BJ (cell line): ENCODE data around the gene MED17. TPM values are rescaled to one million over a fixed set of nuclear protein-coding genes. Genes with fewer than 3 reads are reported as not detected.

Experiments
- CTCF ChIA-PET: fragments of 350-600 bp; formaldehyde crosslinking; extraction: SDS; loops from one replicate; lab custom pipeline; 2021; ENCODE audit warnings: antibody characterized with exemption, inconsistent platforms; lab: Yijun Ruan, JAX
- POLR2A ChIA-PET: fragments of 300-600 bp; sonication (Branson Sonifier 250); formaldehyde crosslinking; extraction: SDS; loops from one replicate; lab custom pipeline; 2021; ENCODE audit warnings: antibody characterized with exemption; lab: Charles Lee
- DNase-seq: peaks from one replicate; pipeline ENCODE4 v3.0.0-alpha.2; 2011; ENCODE audit warnings: low read depth
- H3K27me3 ChIP-seq: 2 replicates; pipeline ENCODE4 v1.6.0; 2011; ENCODE audit warnings: low read length; ENCODE audit not compliant: control insufficient read depth, insufficient read depth
- H3K36me3 ChIP-seq: 2 replicates; pipeline ENCODE4 v1.5.1; 2011; ENCODE audit warnings: low read length; ENCODE audit not compliant: control insufficient read depth, insufficient read depth
- H3K4me3 ChIP-seq: 2 replicates; pipeline ENCODE4 v1.5.1; 2011; ENCODE audit warnings: low read depth, mild to moderate bottlenecking, control low read depth, low read length
- CTCF ChIP-seq: IDR thresholded peaks from 2 replicates; pipeline ENCODE4 v1.5.1; 2011; ENCODE audit warnings: low read depth, mild to moderate bottlenecking, control low read depth, inconsistent platforms, low read length, moderate library complexity; ENCODE audit not compliant: insufficient read depth
- polyA plus RNA-seq: library from polyadenylated mRNA; depleted of rRNA; stranded (reverse); fragments of >200 nt; gene quantifications from 2 replicates; pipeline ENCODE4 v1.2.3, GENCODE V29; 2011

The MED17 gene
- polyA plus RNA-seq, 1 experiment = 10.4 TPM

GRCh38 chr11:93819966-93820695 is 36.0 kb downstream of the MED17 start:
- TF ChIP-seq CTCF = no peak
- CTCF ChIA-PET = interaction anchor here (1.0 to 1.2 kb wide), 2 partner anchors 9 to 19 kb away, joined by 3 to 4 read pairs; no protein-coding TSS in a partner anchor
- H3K4me3 ChIP-seq = no peak overlapping the region
- POLR2A ChIA-PET = interaction anchor here (1.2 kb wide), 1 partner anchor 26 kb away, joined by 9 read pairs; no protein-coding TSS in a partner anchor
- no peak for DNase-seq
- no peaks in the 10 kb centered on the region for H3K27me3 ChIP-seq
- H3K36me3 ChIP-seq = peaks cover 2% of the 10 kb centered on the region

GRCh38 chr11:93820847-93821246 is 36.8 kb downstream of the MED17 start:
- CTCF ChIA-PET = no interaction called here
- DNase-seq = no peak
- H3K27me3 ChIP-seq = no peaks in the 10 kb centered on the region
- POLR2A ChIA-PET = no interaction called here
- H3K36me3 ChIP-seq = no peaks in the 10 kb centered on the region; the same call in none of the 2 replicates
- H3K4me3 ChIP-seq = no peak overlapping the region
- no peak for TF ChIP-seq CTCF

- Histone ChIP-seq H3K27me3 (no peaks in the 10 kb centered on the region), H3K36me3 (no peaks in the 10 kb centered on the region; the same call in 1 of the 2 replicates), H3K4me3 (no peak overlapping the region)
- TF ChIP-seq CTCF = no peak
- ChIA-PET CTCF (no interaction called here), POLR2A (no interaction called here)
- DNase-seq = no peak
Measured at GRCh38 chr11:93821617-93822016, 37.5 kb downstream of the MED17 start.

- ChIA-PET POLR2A (no interaction called here), CTCF (no interaction called here)
- no peak for TF ChIP-seq CTCF
- Histone ChIP-seq H3K27me3 (no peaks in the 10 kb centered on the region), H3K36me3 (no peaks in the 10 kb centered on the region; the same call in 1 of the 2 replicates), H3K4me3 (no peak overlapping the region)
- DNase-seq = no peak
Measured at GRCh38 chr11:93822359-93822758, 38.3 kb downstream of the MED17 start.

DNA sequence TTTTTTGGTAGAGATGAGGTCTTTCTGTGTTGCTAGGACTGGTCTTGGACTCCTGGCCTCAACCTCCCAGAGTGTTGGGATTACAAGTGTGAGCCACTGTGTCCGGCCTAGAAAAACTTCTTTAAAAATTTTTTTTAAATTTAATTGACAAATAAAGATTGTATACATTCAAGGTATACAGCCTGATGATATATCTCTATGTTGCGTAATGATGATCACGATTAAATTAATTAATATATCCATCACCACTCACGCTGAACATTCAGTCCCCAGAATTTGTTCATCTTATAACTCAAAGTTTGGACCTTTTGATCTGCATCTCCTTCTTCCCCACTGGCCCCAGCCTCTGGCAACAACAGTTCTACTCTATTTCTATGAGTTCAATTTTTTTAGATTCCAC is 39.1 kb downstream of the MED17 start:
- H3K27me3 ChIP-seq = no peaks in the 10 kb centered on the region
- CTCF ChIA-PET = no interaction called here
- no peak for TF ChIP-seq CTCF
- DNase-seq = no peak
- no peak overlapping the region for H3K4me3 ChIP-seq
- H3K36me3 ChIP-seq = no peaks in the 10 kb centered on the region; the same call in 1 of the 2 replicates
- POLR2A ChIA-PET = no interaction called here
